A549 (cell line): ENCODE measurements around the gene AUTS2.

ENCODE experiments used
- EP300 ChIP-seq, 2 experiments: fragments of >200 bp; sonication (Bioruptor Twin); formaldehyde crosslinking; IDR thresholded peaks; 2 replicates in 1 of 2; 3 replicates in 1 of 2; pipeline ENCODE4 v1.6.1; 2016 to 2017
- HOXB5 ChIP-seq: fragments of 250-450 bp; sonication (Bioruptor Pico); IDR thresholded peaks from 2 replicates; pipeline ENCODE4 v1.5.0; 2020; ENCODE audit warnings: mild to moderate bottlenecking, moderate library complexity
- POLR2A ChIP-seq: IDR thresholded peaks from 2 replicates; pipeline ENCODE4 v1.6.1; 2012; ENCODE audit warnings: mild to moderate bottlenecking, low read length
- POLR2AphosphoS2 ChIP-seq: conservative IDR thresholded peaks from 2 replicates; pipeline ENCODE4 v1.6.1; 2012; ENCODE audit warnings: low read length, improper control_type of control experiment, inconsistent platforms
- ZC3H11A ChIP-seq: fragments of 450-650 bp; IDR thresholded peaks from 2 replicates; pipeline ENCODE4 v1.6.1; 2014; ENCODE audit warnings: antibody characterized with exemption, mild to moderate bottlenecking
- TF ChIP-seq, protein P1 (sequence below): fragments of >200 bp; sonication (Bioruptor Twin); formaldehyde crosslinking; IDR thresholded peaks from 3 replicates; pipeline ENCODE4 v1.5.1; 2016
- TF ChIP-seq, protein P2 (sequence below): fragments of 200-600 bp; sonication (generic); IDR thresholded peaks from 2 replicates; pipeline ENCODE4 v1.6.1; 2016; ENCODE audit warnings: antibody characterized with exemption, mild to moderate bottlenecking, moderate library complexity

DNA sequence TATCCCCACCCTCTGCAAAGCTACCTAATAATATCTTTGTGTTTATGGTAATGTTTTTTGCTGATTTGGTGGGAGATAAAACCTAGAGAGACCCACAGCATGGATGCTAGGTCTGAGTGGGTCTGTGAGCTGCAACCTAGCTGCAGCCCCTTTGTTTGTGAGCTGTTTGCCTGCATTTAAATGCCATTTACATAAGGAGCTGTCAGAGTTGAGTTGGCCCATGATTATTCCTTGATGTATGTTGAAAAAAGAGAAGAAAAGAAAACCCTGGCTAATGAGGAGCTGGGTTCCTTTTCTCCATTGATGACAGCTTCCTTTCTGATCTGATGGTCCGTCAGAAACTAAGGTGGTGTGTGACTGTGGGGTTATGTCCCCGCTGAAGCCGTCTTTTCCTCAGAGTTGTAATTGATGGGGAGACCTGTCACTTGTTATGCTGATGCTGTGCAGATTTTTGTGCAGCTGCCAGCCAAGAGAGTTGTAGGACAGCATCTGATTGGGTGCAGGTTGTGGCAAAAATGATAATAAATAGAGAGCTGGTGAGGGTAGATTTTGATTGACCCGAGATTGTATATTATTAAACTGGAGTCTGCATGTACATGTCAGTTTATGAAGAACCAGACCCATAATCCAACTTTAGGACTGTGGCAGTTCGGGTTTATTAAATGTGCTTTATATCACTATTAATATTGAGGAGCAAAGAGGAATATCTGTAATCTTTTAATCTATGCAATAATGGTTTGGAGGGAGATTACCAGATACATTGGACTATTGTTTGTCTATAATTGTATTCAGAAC, 219.8 kb downstream of the AUTS2 start:
- no peak for TF ChIP-seq EP300 (IDR thresholded peaks at IDR 0.05)
- TF ChIP-seq POLR2AphosphoS2 = no peak
- TF ChIP-seq POLR2A = no peak
- TF ChIP-seq, protein P1, sequence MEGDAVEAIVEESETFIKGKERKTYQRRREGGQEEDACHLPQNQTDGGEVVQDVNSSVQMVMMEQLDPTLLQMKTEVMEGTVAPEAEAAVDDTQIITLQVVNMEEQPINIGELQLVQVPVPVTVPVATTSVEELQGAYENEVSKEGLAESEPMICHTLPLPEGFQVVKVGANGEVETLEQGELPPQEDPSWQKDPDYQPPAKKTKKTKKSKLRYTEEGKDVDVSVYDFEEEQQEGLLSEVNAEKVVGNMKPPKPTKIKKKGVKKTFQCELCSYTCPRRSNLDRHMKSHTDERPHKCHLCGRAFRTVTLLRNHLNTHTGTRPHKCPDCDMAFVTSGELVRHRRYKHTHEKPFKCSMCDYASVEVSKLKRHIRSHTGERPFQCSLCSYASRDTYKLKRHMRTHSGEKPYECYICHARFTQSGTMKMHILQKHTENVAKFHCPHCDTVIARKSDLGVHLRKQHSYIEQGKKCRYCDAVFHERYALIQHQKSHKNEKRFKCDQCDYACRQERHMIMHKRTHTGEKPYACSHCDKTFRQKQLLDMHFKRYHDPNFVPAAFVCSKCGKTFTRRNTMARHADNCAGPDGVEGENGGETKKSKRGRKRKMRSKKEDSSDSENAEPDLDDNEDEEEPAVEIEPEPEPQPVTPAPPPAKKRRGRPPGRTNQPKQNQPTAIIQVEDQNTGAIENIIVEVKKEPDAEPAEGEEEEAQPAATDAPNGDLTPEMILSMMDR = no peak
- TF ChIP-seq, protein P2, sequence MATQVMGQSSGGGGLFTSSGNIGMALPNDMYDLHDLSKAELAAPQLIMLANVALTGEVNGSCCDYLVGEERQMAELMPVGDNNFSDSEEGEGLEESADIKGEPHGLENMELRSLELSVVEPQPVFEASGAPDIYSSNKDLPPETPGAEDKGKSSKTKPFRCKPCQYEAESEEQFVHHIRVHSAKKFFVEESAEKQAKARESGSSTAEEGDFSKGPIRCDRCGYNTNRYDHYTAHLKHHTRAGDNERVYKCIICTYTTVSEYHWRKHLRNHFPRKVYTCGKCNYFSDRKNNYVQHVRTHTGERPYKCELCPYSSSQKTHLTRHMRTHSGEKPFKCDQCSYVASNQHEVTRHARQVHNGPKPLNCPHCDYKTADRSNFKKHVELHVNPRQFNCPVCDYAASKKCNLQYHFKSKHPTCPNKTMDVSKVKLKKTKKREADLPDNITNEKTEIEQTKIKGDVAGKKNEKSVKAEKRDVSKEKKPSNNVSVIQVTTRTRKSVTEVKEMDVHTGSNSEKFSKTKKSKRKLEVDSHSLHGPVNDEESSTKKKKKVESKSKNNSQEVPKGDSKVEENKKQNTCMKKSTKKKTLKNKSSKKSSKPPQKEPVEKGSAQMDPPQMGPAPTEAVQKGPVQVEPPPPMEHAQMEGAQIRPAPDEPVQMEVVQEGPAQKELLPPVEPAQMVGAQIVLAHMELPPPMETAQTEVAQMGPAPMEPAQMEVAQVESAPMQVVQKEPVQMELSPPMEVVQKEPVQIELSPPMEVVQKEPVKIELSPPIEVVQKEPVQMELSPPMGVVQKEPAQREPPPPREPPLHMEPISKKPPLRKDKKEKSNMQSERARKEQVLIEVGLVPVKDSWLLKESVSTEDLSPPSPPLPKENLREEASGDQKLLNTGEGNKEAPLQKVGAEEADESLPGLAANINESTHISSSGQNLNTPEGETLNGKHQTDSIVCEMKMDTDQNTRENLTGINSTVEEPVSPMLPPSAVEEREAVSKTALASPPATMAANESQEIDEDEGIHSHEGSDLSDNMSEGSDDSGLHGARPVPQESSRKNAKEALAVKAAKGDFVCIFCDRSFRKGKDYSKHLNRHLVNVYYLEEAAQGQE = no peak
- TF ChIP-seq ZC3H11A = no peak
- no peak for TF ChIP-seq HOXB5
